ENCODE data around the gene DTX3.
"Not testable (repeated sequence)": the region's sequence is repeated elsewhere in the genome, so short reads cannot be mapped to it uniquely, and the experiment has no call there.

The DTX3 gene

GRCh38 chr12:57583008-57583831 is 21.4 kb upstream of the DTX3 start:
- DNase-seq: peak; percentile 60

DNA sequence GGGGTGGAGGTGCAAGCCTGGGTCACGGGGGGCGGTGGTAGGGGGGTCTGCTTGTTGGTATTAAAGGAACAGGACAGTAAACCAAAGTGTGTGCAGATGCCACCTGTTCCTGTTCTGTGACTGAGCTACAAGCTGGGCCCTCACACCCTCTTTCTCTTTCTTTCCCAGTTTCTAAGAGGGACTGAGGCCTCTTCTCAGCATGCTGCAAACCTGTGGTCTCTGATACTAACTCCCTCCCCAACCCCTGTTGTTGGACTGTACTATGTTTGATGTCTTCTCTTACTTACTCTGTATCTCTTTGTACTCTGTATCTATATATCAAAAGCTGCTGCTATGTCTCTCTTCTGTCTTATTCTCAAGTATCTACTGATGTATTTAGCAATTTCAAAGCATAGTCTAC is 20.6 kb upstream of the DTX3 start:
- DNase-seq: no peak

DNA sequence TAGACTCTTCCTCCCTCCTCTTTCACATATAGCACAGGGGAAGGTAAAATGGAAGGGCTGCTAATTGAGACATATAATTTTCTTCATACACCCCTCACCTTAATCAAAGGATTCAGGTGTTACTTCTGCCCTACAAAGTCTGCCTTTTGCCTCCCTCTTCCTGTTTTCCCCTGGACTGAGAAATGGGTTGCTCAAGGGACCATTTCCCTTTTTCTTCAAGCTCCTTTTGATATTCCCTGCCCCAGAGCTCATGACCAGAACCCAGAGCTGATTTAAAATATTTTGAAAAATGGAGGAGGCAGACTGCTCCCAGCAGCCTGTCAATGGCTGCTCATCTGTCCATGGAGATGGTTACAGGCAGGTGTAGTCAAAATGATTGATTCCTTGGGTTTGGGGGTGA is 19.9 kb upstream of the DTX3 start:
- DNase-seq: no peak

DNA sequence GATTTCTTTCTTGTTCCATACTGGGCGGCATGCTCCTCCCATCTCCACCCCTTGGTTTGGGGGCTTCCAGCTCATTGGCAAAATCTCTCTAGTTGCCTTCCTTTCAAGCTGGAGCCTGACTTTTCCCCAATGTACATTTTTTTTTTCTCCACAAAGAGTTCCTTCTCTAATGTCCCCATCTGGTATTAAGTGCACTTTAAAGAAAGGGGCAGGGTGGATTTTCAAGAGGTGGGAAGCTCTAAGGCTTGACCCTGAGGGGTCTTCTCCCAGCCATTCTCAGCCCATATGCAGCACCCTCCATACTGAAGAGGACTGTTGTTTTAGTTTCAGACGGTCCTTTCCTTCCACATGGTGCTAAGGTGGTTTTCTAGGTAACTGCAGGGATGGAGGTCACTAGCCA is 19.5 kb upstream of the DTX3 start:
- no peak for DNase-seq

- no peak for DNase-seq
Measured at GRCh38 chr12:57586128-57586527, 18.5 kb upstream of the DTX3 start.

DNA sequence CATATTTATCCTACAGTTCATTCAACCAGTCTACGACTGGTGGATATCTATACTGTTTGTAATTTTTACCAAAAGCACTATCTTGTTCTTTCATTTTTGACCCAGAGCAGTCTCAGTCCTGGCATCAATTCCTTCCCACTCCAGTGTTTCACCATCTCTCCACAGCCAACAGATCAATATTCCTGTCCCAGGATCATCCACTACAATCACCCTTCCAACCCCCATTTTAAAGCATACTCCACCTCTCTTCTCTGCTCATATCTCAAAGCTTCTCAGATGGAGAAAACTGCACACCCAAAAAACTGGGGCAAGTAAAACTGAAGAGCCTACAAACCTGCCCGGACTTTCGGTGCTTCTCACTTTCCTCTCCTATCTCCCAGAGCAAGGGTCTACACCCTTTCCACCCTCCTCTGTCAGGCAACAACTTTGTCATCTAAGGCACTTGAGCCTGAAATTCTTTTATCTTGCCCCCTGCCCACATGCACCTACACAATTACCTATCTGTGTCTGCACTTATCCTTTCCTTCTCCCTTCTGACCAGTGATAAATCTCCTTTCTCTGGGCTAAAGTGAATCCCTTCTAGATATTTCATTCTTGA is 17.7 kb upstream of the DTX3 start:
- no peak for DNase-seq

DNA sequence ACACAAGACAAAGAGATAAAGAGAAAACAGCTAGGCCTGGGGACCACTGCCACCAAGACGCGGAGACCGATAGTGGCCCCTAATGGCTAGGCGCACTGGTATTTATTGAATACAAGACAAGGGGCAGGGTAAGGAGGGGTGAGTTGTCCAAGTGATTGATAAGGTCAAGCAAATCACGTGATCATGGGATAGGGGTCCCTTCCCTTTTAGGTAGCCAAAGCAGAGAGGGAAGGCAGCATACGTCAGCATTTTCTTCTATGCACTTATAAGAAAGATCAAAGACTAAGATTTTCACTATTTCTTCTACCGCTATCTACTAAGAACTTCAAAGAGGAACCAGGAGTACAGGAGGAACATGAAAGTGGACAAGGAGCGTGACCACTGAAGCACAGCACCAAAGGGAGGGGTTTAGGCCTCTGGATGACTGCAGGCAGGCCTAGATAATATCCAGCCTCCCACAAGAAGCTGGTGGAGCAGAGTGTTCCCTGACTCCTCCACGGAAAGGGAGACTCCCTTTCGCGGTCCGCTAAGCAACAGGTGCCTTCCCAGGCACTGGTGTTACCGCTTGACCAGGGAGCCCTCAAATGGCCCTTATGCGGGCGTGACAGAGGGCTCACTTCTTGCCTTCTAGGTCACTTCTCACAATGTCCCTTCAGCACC is 15.5 kb upstream of the DTX3 start:
- not testable (repeated sequence) for DNase-seq

- DNase-seq: no peak
Measured at GRCh38 chr12:57590479-57590863, 14.2 kb upstream of the DTX3 start.

DNA sequence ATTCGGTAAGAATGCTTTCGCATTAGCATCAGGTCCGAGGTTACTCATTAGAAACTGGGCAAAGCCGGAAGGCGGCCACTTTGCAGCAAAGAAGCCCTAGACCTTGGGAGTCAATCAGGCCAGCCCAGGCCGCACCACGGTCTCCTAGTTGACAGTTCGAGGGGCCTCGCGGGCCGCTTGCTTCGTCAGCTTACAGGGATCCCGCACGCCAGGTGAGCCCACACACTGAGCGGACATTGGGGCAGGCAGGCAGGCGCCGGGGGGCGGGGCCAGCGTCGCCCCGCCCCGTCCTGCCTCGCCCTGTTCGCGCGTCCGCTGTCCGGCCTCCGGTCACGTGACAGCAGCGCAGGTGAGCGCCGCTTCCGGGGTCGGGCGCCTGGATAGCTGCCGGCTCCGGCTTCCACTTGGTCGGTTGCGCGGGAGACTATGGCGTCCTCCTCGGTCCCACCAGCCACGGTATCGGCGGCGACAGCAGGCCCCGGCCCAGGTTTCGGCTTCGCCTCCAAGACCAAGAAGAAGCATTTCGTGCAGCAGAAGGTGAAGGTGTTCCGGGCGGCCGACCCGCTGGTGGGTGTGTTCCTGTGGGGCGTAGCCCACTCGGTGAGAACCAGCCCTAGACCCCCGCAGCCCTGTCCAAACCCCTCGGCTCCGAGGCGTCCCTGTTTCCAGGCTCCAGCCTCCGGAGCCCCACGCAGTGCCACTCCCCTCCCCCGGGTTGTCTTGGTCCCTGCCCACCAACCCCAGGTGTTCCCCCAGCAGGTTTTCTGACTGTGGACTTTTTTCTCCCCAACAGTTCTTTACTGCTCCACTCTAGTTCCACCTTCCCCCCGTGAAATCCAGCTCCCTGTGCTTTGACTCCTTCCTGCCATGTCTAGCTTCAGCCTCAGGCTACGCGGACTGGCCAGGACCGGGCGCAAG is 13.5 kb upstream of the DTX3 start, which contains the start of gene PIP4K2C:
TSS of gene PIP4K2C (plus strand) at position 329 of the 918 bp plus-strand sequence. CDS start at position 427, 98 bp downstream.
- peak; percentile 72 for DNase-seq

- DNase-seq: no peak
Measured at GRCh38 chr12:57591782-57592325, 12.8 kb upstream of the DTX3 start.

- no peak for DNase-seq
Measured at GRCh38 chr12:57592551-57593165, 12.0 kb upstream of the DTX3 start.

DNA sequence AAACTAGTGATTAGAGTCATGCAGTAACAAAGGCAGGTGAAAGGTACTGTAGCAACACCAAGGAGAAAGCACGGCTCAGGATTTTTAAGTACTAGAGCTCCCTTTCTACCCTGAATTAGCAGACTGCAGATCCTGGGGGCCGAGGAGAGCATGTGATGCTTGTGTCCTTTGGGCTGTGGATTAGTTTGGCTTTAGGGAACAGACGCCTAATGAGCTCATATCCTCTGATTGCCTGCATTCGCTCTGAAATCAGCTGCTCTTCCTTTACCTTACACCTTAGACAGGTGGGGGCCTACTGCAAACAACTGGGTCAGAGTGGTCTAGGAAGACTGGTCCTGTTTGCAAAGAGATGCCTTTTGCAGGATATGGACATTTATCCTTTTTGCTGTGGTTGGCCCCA is 11.4 kb upstream of the DTX3 start:
- DNase-seq: no peak

- DNase-seq: no peak
Measured at GRCh38 chr12:57600395-57600794, 4.2 kb upstream of the DTX3 start.

DNA sequence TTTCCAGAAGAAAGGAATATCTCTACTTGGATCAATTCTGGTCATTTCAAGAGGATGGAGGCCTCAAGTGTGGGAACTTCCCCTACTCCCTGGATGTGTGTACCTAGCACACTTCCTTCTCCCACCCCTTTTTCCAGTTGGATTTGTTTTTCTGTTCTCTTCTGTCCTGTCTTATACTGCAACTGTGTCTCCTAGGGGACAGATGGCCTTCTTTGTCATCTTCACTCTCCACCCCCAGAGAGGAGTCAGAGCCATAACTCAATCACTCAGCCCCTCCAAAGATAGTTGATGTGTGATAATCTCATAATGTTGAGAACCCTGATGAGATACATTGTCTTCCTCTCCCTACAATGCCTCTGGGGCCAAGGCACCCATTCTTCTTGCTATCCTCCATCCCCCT is 2.1 kb upstream of the DTX3 start:
- no peak for DNase-seq

- no peak for DNase-seq
Measured at GRCh38 chr12:57603324-57603723, 1.3 kb upstream of the DTX3 start.

DNA sequence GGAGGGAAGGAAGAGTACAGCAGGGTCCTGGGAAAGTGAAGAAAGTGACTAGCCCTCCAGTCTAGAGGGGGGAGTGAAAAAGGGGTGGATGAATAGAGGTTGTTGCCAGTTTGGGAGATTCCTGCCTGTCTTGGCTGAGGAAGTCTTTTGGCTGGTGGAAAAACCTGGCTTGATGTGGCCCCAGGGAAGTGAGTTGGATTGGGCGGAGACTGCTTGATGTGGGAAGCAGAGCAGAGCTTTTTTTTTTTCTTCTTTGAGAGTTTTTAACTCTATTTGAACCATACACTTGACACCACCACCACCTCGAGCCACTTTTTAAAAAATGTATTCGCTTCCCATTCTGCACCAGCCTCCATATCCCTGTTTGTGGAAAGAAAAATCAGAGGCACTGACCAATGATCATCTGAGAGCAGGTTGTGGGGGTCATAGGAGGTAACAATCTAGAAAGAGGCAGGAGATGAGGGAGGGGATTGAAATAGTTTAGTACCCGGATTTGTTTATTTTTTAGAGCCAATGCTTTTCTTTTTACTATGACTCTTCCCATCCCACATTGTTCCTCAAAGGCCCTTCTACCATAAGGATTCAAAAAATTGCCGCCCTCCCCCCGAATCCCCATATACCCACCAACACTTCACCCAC is 690 bp upstream of the DTX3 start:
- DNase-seq: no peak

- DNase-seq: no peak
Measured at GRCh38 chr12:57604992-57605810, 577 bp downstream of the DTX3 start.

DNA sequence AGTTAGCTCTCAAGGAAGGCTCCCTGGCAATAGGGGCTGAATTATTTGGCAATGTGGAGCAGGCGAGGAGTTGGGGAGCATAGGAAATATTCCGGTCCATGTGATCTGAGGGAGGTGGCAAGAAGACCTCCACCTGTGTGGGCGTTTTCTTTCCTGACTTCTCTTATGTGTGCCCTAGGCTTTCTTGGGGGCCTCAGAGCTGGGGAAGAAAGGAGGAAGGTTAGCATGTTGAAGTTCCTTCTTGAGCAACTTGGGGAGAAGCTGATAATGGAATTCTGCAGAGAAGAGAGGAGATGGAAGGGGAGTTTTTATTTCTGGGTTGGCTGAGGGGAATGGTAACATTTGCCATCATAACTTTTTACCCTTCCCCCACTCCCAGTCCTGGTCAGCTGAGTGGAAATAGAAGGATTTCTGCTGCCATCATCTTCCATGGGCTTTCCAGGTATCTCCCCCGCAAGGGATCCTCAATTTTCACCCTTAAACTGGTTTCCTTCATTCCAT is 1.2 kb downstream of the DTX3 start:
- no peak for DNase-seq

DNA sequence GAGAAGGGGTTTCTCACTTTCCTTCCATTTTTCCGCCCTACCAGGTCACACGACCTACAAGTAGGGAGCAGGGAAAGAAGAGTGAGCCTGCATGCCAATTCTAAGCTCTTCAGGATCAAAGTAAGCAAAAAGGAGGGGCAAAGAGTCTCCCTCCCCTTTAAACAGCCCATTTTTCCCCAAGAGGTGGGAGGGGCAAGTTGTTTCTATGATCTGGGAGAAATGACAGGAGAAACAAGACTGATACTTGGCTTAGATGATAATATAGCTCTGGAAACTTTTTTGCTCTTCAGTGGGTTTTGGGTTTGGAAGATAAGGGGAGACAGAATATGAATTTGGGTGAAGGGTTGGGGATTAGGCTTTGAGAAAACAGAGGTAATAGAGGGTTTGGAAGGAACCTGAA is 1.8 kb downstream of the DTX3 start:
- DNase-seq: no peak

- DNase-seq: no peak
Measured at GRCh38 chr12:57606821-57607220, 2.2 kb downstream of the DTX3 start.

All from activated CD8-positive, alpha-beta memory T cell treated with anti-CD3 and anti-CD28 coated beads, Interleukin-2, amount 50 U/mL, for 4 hours (primary cell).